ENCODE measurements around the gene SPTLC2. TPM values are rescaled to one million over a fixed set of nuclear protein-coding genes. Genes with fewer than 3 reads are reported as not detected.

SPTLC2 gene
- total and polyA plus RNA-seq, 2 of the 13 experiments (the other 11 are each of a cell fraction or from before 2014, with no cell fraction given) = 17.4 to 17.5 TPM

DNA sequence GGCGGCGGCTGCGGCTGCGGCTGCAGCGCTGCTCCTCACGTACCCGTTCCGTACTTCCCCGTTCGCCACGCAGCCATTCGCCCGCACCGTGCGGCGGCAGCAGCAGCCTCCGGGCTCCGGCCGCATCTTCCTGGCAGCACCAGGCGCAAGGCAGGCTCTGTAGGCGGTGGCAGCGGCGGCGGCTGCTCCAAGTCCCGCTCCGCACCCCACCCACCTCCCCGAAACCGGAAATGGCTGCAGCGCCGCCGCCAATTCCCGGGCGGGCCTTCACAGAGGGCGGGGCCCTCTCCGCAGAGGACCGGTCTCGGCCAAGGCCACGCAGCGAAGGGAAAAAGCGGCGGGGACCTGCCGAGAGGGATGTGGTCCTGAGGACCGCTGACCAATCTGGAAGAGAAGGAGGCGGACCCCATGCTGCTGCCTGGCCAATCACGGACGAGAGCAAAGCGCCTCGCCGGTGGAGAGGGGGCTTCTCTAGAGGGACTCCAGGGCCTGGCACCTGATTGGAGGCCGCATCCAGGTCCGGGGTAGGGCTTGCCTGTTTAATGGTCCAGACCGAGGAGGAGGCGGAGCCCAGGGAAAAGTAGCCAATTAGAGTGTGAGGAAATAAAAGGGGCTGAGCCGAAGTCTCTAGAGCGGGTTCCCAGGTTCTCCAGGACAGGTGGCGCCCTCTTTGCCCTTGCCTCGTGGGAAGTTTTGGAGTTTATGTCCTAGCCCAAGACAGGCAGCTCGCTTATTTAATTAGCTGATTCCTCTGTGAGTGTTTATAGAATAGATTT is at the start of gene SPTLC2 (continued):
- TF ChIP-seq, protein P1, sequence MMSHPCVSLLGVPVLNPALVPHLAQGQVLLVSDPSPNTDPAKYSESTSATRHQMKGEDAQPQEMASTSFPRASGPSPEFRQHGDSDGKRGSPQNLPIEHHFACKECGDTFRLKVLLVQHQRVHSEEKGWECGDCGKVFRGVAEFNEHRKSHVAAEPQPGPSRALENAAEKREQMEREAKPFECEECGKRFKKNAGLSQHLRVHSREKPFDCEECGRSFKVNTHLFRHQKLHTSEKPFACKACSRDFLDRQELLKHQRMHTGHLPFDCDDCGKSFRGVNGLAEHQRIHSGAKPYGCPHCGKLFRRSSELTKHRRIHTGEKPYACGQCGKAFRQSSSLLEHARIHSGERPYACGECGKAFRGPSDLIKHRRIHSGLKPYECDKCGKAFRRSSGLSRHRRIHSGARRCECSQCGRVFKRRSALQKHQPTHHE (CRISPR knock-in tag; IDR thresholded peaks at IDR 0.05; ENCODE audit: borderline replicate concordance) = 0 out of 2 replicates have a peak, but pooled peaks have one; percentile 57
- TF ChIP-seq NFE2L1 (CRISPR knock-in tag; IDR thresholded peaks at IDR 0.05; ENCODE audit: borderline replicate concordance) (no peak), ZNF337 (CRISPR knock-in tag; IDR thresholded peaks at IDR 0.05; ENCODE audit: borderline replicate concordance, low read depth) (no peak), KAT7 (CRISPR knock-in tag; IDR thresholded peaks at IDR 0.05; ENCODE audit: borderline replicate concordance) (peak; percentile 86; the same call in 1 of the 2 replicates), ZFYVE20 (CRISPR knock-in tag; IDR thresholded peaks at IDR 0.05; ENCODE audit: borderline replicate concordance, low read depth) (no peak), KLF12 (CRISPR knock-in tag; IDR thresholded peaks at IDR 0.05; ENCODE audit: borderline replicate concordance) (peak; percentile 86; the same call in 1 of the 2 replicates), RARA (CRISPR knock-in tag; IDR thresholded peaks at IDR 0.05) (peak; percentile 38; the same call in 1 of the 2 replicates), ZNF235 (CRISPR knock-in tag; IDR thresholded peaks at IDR 0.05; ENCODE audit: borderline replicate concordance) (peak; percentile 86; the same call in 1 of the 2 replicates), ZNF253 (CRISPR knock-in tag; IDR thresholded peaks at IDR 0.05; ENCODE audit: borderline replicate concordance) (no peak), MEIS1 (CRISPR knock-in tag; IDR thresholded peaks at IDR 0.05; ENCODE audit: borderline replicate concordance) (no peak), HOXA5 (CRISPR knock-in tag; IDR thresholded peaks at IDR 0.05) (no peak), GRHL1 (CRISPR knock-in tag; conservative IDR thresholded peaks at IDR 0.05) (no peak), ZNF766 (CRISPR knock-in tag; IDR thresholded peaks at IDR 0.05; ENCODE audit: borderline replicate concordance) (no peak), RFXAP (CRISPR knock-in tag; IDR thresholded peaks at IDR 0.05; ENCODE audit: borderline replicate concordance) (peak; percentile 81), PCBP2 (optimal IDR thresholded peaks at IDR 0.05; ENCODE audit: low read depth, low read length, poor library complexity, severe bottlenecking) (no peak), ZNF580 (CRISPR knock-in tag; IDR thresholded peaks at IDR 0.05; ENCODE audit: borderline replicate concordance, low read depth) (peak; percentile 82; the same call in 1 of the 2 replicates), AFF4 (CRISPR knock-in tag; IDR thresholded peaks at IDR 0.05) (no peak), MYC (CRISPR knock-in tag; IDR thresholded peaks at IDR 0.05; ENCODE audit: borderline replicate concordance) (peak; percentile 57; the same call in 1 of the 2 replicates)
- TF ChIP-seq, protein P2, sequence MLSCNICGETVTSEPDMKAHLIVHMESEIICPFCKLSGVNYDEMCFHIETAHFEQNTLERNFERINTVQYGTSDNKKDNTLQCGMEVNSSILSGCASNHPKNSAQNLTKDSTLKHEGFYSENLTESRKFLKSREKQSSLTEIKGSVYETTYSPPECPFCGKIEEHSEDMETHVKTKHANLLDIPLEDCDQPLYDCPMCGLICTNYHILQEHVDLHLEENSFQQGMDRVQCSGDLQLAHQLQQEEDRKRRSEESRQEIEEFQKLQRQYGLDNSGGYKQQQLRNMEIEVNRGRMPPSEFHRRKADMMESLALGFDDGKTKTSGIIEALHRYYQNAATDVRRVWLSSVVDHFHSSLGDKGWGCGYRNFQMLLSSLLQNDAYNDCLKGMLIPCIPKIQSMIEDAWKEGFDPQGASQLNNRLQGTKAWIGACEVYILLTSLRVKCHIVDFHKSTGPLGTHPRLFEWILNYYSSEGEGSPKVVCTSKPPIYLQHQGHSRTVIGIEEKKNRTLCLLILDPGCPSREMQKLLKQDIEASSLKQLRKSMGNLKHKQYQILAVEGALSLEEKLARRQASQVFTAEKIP (CRISPR knock-in tag; IDR thresholded peaks at IDR 0.05; ENCODE audit: borderline replicate concordance) = no peak
